Bronchial epithelial cell (primary cell): Measurements from ENCODE around the gene REEP2. TPM values are rescaled to one million over a fixed set of nuclear protein-coding genes. Genes with fewer than 3 reads are reported as not detected.
"Not testable (repeated sequence)": the region's sequence is repeated elsewhere in the genome, so short reads cannot be mapped to it uniquely, and the experiment has no call there.

Experiments
- DNase-seq: peaks from one replicate; pipeline ENCODE4 v3.0.0-alpha.2; 2010; ENCODE audit warnings: low read depth
- FAIRE-seq: peaks from 2 replicates; lab custom pipeline; 2011; peaks lifted over from hg19 to GRCh38; lab: Jason Lieb, UNC
- H3K27me3 ChIP-seq: 2 replicates; pipeline ENCODE4 v1.5.1; 2011; ENCODE audit warnings: low read length; ENCODE audit not compliant: control insufficient read depth, insufficient read depth
- H3K36me3 ChIP-seq: 2 replicates; pipeline ENCODE4 v1.5.1; 2011; ENCODE audit warnings: low read length; ENCODE audit not compliant: control insufficient read depth, insufficient read depth
- H3K4me3 ChIP-seq: 2 replicates; pipeline ENCODE4 v1.5.1; 2011; ENCODE audit warnings: mild to moderate bottlenecking, low read depth, low read length, control low read depth
- total RNA-seq: library from RNA; depleted of rRNA; stranded (reverse); fragments of >200 nt; gene quantifications from 2 replicates; pipeline ENCODE4 v1.2.1, GENCODE V29; 2014
- TF ChIP-seq, protein P1 (sequence below): IDR thresholded peaks from 2 replicates; pipeline ENCODE4 v1.5.1; 2011; ENCODE audit warnings: mild to moderate bottlenecking, moderate library complexity, low read length, control low read depth, inconsistent platforms; ENCODE audit not compliant: insufficient read depth, severe bottlenecking

REEP2 gene
- total RNA-seq, 1 donor from 2014 or later: 2.4 TPM

DNA sequence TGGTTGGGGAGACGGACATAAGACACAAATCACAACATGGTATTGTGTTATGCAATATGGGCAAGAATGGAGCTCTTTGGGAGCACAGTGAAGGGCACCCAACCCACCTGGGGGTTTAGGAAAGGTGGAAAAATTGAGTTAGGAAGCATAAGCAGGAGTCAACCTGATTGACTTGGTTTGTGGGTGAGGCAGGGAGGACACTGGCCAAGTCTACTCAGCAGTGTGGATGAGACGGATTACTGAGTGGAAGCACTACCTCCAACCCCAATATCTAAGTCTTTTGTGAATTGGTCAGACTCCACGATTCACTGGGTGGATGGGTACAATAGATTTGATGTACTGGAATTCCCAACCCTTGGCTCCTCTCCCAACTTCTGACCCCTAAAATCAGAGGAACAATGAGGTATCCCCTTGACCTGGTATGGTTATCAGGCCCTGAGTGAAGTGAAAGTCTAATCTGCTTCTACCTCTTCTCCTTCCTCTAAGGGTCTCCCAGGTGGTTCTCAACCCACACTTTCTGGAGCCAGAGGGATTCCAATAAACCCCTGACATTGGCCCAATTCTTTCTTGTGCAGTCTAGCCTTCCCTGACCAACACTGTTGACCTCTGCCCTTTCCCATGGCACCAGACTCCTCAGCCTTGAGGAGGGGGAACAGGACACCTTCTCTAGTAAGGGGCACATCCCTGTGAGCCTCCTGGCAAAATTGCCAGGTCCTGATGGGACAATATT, 31.6 kb downstream of the REEP2 start:
- DNase-seq (peak; percentile 89), FAIRE-seq (peak; percentile 98)
- Histone ChIP-seq H3K4me3 (no peak overlapping the region), H3K36me3 (peaks cover 21% of the 10 kb centered on the region), H3K27me3 (no peaks in the 10 kb centered on the region)
- TF ChIP-seq, protein P1, sequence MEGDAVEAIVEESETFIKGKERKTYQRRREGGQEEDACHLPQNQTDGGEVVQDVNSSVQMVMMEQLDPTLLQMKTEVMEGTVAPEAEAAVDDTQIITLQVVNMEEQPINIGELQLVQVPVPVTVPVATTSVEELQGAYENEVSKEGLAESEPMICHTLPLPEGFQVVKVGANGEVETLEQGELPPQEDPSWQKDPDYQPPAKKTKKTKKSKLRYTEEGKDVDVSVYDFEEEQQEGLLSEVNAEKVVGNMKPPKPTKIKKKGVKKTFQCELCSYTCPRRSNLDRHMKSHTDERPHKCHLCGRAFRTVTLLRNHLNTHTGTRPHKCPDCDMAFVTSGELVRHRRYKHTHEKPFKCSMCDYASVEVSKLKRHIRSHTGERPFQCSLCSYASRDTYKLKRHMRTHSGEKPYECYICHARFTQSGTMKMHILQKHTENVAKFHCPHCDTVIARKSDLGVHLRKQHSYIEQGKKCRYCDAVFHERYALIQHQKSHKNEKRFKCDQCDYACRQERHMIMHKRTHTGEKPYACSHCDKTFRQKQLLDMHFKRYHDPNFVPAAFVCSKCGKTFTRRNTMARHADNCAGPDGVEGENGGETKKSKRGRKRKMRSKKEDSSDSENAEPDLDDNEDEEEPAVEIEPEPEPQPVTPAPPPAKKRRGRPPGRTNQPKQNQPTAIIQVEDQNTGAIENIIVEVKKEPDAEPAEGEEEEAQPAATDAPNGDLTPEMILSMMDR: no peak

DNA sequence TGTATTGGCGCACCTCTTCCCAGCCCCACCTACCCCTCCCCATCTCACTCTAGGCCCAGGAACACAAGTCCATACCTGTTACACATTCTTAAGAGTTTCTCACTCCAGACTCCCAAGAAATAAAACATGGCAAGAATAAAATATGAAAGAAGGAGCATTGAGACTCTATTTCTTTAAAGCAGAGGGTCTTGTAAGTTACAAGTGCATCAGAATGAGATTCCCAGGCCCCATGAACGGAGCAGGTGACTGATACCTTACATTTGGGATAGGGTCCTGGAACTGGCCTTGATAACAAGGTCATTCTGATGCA, 32.1 kb downstream of the REEP2 start:
- FAIRE-seq (no peak), DNase-seq (no peak)
- TF ChIP-seq, protein P1: no peak

DNA sequence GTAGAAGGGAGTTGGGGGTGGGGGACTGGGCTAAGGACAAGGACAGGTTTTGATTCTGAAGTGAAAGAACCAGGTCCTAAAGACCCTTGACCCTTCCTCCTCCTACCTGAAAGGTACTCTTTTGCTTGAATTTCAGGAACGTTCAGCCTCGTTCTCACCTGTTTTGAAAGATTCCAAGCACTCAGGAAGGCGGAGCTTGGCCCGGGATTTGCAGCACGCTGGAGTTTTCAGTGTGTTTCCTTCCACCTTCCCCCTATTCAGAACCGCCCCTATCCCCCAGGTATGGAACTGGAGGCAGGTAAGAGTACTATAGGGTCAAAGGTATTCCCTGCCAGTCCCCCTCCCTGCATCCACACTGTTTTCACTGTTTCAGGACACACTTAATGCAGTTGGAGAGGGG, 33.5 kb downstream of the REEP2 start:
- H3K27me3 ChIP-seq: no peaks in the 10 kb centered on the region
- H3K36me3 ChIP-seq: peaks cover 3% of the 10 kb centered on the region
- FAIRE-seq (no peak), DNase-seq (no peak)
- TF ChIP-seq, protein P1: no peak
- H3K4me3 ChIP-seq: no peak overlapping the region

More for the DNA sequence above, 32.1 kb downstream of the REEP2 start:
- Histone ChIP-seq H3K4me3 (no peak overlapping the region), H3K36me3 (peaks cover 16% of the 10 kb centered on the region), H3K27me3 (no peaks in the 10 kb centered on the region)

DNA sequence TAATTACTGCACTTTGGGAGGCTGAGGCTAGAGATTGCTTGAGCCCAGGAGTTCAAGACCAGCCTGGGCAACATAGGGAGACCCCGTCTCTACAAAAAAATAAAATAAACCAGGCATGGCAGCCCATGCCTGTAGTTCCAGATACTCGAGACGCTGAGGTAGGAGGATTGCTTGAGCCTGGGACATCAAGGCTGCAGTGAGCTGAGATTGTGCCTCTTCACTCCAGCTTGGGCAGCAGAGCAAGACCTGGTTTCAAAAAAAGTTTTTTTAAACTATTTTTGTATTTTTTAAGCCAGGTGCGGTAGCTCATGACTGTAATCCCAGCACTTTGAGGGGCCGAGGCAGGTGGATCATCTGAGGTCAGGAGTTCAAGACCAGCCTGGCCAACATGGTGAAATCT, 34.3 kb downstream of the REEP2 start:
- not testable (repeated sequence) for FAIRE-seq, H3K36me3 ChIP-seq, H3K27me3 ChIP-seq, DNase-seq, H3K4me3 ChIP-seq

DNA sequence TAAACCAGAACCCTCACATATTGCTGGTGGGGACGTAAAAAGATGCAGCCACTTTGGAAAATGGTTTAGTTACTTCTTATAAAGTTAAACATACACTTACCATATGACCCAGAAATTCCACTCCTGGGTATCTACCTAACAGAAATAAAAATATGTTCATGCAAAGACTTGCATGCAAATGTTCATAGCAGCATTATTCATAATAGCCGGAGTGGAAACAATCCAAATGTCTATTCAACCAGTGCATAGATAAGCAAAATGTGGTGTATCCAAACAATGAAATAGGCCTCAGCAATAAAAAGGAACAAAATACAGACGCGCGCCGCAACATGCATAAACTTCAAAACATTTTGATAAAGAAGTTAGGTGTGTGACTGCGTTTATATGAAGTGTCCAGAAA, 38.1 kb downstream of the REEP2 start:
- no peak for FAIRE-seq
- TF ChIP-seq, protein P1: no peak
- Histone ChIP-seq H3K27me3 (no peaks in the 10 kb centered on the region), H3K4me3 (no peak overlapping the region), H3K36me3 (no peaks in the 10 kb centered on the region)
- peak; percentile 55 for DNase-seq

DNA sequence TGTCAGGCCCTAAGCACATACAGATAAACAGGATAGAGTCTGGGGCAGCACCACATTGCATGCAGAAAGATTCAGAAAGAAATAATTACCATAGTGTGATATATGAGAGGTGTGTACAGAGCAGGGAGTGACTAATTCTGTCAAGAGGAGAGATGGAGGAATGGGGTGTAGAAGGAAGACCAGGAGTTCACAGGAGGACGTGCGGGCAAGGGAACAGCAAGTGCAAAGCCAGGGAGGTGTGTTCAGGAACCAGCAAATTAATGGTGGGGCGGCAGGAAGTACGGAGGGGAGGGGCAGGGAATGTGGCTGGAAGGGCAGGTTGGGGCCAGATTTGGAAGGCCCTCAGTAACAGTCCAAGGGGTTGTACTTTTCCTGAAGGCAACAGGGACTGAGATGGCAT, 43.8 kb downstream of the REEP2 start:
- H3K27me3 ChIP-seq: no peaks in the 10 kb centered on the region
- TF ChIP-seq, protein P1: no peak
- no peaks in the 10 kb centered on the region for H3K36me3 ChIP-seq
- FAIRE-seq: peak; percentile 93
- DNase-seq: peak; percentile 88
- no peak overlapping the region for H3K4me3 ChIP-seq
